ENCODE data around the gene KRABD2.

KRABD2 gene

GRCh38 chr17:8393470-8394231, 17.1 kb upstream of the KRABD2 start:
- intact Hi-C loops (cut with DNase I; ENCODE audit: low total_unique reads): no loop called here
- no peaks in the 10 kb centered on the region for H3K36me3 ChIP-seq (ENCODE audit: low read depth, missing control alignments)
- no peaks in the 10 kb centered on the region for H3K9me3 ChIP-seq
- 68 to 74% methylated on average over 8 of the region's 8 CpGs for WGBS, 2 donors
- H3K4me1 ChIP-seq: no peaks in the 10 kb centered on the region
- no peak for DNase-seq
- H3K4me3 ChIP-seq: no peak overlapping the region
- TF ChIP-seq POLR2A (IDR thresholded peaks at IDR 0.05) (no peak), CTCF (IDR thresholded peaks at IDR 0.05) (no peak)
- no peak overlapping the region for H3K27ac ChIP-seq
- no peaks in the 10 kb centered on the region for H3K27me3 ChIP-seq

- H3K27ac ChIP-seq: no peak overlapping the region
Measured at GRCh38 chr17:8392674-8393469, 16.4 kb upstream of the KRABD2 start.

GRCh38 chr17:8392274-8392673, 15.8 kb upstream of the KRABD2 start:
- no peak for DNase-seq
- H3K4me3 ChIP-seq: peak overlapping the region in 1 of 2 donors; percentile 18
- H3K27ac ChIP-seq: no peak overlapping the region
- H3K27me3 ChIP-seq: no peaks in the 10 kb centered on the region
- 58 to 59% methylated on average over 12 to 18 of the region's 18 CpGs for WGBS, 2 donors
- TF ChIP-seq CTCF (IDR thresholded peaks at IDR 0.05) (no peak), POLR2A (IDR thresholded peaks at IDR 0.05) (no peak)
- no peaks in the 10 kb centered on the region for H3K4me1 ChIP-seq
- no peaks in the 10 kb centered on the region for H3K9me3 ChIP-seq
- intact Hi-C loops (cut with DNase I; ENCODE audit: low total_unique reads): no loop called here
- no peaks in the 10 kb centered on the region for H3K36me3 ChIP-seq (ENCODE audit: low read depth, missing control alignments)

More at GRCh38 chr17:8392674-8393469, 16.4 kb upstream of the KRABD2 start:
- Histone ChIP-seq H3K4me1 (no peaks in the 10 kb centered on the region), H3K27me3 (no peaks in the 10 kb centered on the region), H3K9me3 (no peaks in the 10 kb centered on the region), H3K36me3 (ENCODE audit: low read depth, missing control alignments) (no peaks in the 10 kb centered on the region), H3K4me3 (peak overlapping the region in 1 of 2 donors; percentile 18)
- no peak for DNase-seq
- TF ChIP-seq CTCF (IDR thresholded peaks at IDR 0.05) (no peak), POLR2A (IDR thresholded peaks at IDR 0.05) (no peak)
- WGBS, 2 donors: 50 to 72% methylated on average over 4 to 46 of the region's 46 CpGs
- intact Hi-C loops (cut with DNase I; ENCODE audit: low total_unique reads): no loop called here

GRCh38 chr17:8391711-8392110, 15.2 kb upstream of the KRABD2 start:
- H3K27me3 ChIP-seq: no peaks in the 10 kb centered on the region
- no peaks in the 10 kb centered on the region for H3K36me3 ChIP-seq (ENCODE audit: low read depth, missing control alignments)
- no peak for DNase-seq
- intact Hi-C loops (cut with DNase I; ENCODE audit: low total_unique reads): no loop called here
- no peak overlapping the region for H3K27ac ChIP-seq
- H3K4me1 ChIP-seq: no peaks in the 10 kb centered on the region
- no peak overlapping the region for H3K4me3 ChIP-seq
- no peak for TF ChIP-seq POLR2A (IDR thresholded peaks at IDR 0.05)
- TF ChIP-seq CTCF (IDR thresholded peaks at IDR 0.05): no peak
- WGBS, 2 donors: 27 to 41% methylated on average over 8 to 9 of the region's 9 CpGs
- H3K9me3 ChIP-seq: no peaks in the 10 kb centered on the region
